Cortex of kidney (tissue), 1 donor: ENCODE data around the gene MGARP.
"Not testable (repeated sequence)": the region's sequence is repeated elsewhere in the genome, so short reads cannot be mapped to it uniquely, and the experiment has no call there.

ENCODE experiments used
- DNase-seq: peaks from one replicate; lab custom pipeline; 2025; lab: John Stamatoyannopoulos, UW

MGARP gene

DNA sequence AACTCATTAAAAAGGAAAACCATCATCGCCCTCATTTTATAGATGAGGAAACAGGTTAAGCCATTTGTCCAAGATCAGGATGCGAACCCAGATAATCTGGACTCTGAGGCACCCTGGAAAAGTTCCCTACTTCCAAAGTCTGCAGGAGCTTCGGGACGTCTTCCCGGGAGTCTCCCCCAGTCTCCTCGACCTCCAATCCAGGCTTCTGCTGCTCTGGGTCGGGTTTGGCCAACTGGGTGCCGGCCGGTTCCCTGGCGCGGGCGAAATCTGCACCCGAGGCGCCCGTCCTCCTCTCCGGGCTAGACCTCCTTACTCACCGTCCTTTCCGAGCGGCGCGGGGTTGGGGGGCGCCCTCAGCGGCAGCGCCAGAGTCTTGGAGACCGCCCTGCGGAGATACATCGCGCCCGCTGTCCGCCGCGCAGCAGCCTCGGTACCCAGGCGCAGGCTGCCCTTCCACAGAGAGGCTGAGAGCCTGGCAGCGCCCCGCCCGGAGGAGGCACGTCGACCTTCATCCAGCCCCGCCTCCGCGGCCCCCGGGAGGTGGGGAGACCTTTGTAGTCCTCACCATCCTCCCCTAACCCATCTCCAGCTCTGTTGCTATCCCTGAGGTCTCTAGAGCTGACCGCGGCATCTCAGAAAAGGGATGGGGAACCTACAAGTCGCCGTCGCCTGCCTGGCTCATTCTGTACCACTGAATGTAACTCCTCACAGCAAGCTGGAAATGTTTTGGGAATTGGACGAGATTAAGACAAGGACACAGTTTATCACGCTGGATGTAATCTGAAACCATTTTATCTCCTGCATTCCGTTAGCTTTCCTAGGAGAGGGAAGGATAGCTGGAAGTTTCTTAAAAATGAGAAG is at the start of gene MGARP:
MGARP (minus strand) TSS at position 466 of the 861 bp plus-strand sequence; CDS start at position 399, 67 bp downstream.
- no peak for DNase-seq

DNA sequence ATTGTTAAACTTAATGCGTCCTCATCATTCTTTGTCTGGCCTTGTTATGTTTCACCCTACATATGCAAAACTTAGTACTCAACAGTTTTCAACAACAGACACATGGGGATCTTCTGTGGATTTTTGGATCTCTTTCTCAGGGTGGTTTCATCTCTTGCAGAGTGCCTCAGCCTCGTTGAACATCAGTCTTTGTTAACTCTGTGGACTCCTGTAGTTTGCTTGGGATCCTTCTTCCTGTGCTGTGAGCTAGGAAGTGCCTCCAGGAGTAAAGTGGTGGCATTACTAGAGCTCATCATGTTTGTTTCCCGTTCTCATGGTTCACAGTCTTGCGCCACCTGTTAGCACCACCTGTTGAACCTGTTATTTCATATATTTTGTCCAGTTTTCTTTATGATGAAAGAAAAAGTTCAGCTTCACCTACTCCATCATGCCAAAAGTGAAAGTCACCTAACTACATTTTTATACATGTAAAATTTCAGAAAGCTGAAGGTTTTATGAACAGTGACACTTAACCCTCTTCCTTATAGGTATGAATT is 49.7 kb upstream of the MGARP start:
- no peak for DNase-seq

DNA sequence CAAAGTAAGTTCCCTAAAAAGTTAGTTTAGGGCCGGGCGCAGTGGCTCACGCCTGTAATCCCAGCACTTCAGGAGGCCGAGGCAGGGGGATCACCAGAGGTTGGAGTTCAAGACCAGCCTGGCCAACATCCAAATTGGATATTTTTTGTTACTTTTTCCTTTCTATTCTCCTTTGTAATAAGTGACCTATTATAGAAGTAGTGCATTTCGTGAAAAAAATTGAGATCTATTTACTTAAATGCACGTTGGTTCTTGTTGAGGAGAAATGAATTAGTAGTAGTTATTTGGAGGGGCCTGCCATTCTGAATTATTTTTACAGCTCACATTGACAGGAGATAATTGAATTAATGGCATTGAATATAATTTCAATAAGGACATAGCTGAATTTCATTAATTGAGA is 44.6 kb upstream of the MGARP start:
- DNase-seq = no peak

DNA sequence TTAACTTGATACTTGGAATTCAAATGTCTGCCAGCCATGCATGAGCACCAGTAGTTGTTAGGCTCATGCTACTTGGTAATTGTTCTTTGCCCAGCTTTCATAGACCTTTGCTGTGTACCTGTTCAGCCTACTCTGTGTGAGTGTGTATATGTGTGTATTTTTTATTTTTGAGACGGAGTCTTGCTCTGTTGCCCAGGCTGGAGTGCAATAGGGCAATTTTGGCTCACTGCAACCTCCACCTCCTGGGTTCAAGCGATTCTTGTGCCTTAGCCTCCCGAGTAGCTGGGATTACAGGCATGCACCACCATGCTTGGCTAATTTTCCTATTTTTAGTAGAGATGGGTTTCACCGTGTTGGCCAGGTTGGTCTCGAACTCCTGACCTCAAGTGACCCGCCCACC is 42.5 kb upstream of the MGARP start:
- not testable (repeated sequence) for DNase-seq

DNA sequence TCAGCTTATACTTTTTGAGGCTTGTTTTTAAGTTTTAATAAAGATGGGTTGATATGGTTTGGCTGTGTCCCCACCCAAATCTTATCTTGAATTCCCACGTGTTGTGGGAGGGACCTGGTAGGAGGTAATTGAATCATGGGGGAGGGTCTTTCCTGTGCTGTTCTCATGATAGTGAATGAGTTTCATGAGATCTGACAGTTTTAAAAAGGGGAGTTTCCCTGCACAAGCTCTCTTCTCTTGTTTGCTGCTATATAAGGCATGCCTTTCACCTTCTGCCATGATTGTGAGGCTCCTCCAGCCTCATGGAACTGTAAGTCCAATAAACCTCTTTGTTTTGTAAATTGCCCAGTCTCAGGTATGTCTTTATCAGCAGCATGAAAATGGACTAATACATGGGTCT is 42.0 kb upstream of the MGARP start:
- DNase-seq = not testable (repeated sequence)

DNA sequence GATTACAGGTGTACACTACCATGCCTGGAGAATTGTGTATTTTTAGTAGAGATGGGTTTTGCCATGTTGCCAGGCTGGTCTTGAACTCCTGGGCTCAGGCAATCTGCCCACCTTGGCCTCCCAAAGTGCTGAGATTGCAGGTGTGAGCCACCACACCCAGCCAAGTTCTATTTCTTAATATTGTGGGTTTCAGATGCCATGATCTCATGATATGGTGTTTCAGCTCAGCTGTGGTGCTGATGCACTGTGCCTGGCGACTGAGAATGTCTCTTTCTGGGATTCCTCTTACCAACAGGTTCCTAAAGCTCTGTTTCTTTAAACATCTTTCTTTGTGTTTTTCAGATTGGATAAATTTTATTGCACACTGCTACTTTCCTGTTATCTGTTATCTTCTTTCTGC is 39.5 kb upstream of the MGARP start:
- no peak for DNase-seq

DNA sequence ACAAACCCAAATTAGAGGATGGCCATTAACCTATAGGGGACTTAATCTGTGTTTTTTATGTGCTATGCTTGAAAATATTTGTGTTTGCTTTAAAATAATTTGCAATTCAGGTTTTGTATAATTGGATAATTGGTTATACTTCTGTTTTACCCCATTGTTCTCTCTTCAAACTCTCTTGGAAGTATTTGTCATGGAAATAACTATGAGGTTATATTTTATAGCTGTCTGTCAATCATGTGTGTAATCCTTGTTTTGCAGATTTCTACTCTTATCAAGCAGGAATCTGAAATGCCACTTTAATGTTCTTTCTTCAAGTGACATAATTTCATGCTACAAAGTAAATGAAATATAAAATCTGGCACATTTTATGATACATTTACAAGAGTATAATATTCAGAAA is 37.6 kb upstream of the MGARP start:
- DNase-seq = no peak

DNA sequence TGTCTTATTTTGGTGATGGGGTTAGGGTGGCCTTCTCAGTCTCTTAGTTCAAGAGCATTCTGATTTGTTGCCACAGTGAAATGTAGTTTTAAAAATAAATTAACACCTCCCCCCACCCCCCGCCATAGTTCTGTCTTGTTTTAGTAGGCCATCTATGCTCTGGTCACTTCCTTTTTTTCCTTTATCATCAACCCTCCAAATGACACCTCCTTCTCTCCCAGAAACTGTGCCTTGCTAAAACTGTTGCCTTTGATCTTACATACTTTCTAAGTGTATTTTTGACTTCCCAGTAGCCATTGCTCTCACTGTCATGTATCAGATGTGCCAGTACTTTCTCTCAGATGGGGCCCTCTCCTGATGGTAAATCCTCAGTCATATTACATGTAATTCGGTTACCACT is 36.7 kb upstream of the MGARP start:
- no peak for DNase-seq

DNA sequence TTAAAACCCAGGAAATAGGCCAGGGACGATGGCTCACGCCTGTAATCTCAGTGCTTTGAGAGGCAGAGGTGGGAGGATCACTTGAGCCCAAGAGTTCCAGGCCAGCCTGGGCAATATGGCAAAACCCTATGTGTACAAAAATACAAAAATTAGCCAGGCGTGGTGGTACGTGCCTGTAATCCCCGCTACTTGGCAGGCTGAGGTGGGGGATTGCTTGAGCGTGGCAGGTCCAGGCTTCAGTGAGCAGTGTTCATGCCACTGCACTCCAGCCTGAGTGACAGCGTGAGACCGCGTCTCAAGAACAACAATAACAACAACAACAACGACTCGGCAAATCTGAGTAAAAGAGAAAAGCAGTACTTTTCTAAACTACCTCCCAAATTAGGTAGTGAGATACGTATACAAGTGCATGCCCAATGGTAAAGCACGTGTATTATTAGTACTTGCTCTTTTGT is 35.2 kb upstream of the MGARP start:
- no peak for DNase-seq

DNA sequence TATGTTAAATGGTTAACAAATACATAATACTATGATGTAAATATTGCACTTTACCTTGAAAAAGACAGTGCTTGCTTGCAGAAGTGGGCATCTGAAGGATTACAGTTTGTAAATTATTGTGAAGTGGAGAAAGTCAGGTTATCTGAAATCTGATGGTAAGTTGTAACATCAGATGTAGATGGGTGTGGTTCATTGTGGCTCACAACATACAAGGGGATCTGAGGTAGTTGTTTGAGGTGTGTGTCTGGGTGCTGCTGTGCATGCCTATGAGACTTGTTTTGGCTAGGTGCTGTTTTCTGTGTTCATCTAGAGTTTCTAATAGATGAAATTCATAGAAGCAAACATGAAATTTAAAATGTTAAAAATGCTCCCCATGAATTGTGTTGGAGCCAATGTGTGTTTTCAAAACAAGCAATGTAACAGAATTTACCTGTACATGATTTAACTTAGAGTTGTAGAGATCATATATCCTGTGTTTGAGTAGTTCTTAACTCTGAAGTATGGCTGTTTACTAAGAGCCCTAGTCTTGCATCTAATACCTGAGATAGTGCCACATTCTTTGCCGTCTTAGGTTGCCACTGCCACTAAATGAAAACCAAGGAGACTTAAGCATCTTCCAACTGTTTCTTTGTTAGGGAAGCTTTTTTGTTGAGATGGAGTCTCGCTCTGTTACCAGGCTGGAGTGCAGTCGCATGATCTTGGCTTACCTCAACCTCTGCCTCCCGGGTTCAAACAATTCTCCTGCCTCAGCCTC is 34.2 kb upstream of the MGARP start:
- no peak for DNase-seq

DNA sequence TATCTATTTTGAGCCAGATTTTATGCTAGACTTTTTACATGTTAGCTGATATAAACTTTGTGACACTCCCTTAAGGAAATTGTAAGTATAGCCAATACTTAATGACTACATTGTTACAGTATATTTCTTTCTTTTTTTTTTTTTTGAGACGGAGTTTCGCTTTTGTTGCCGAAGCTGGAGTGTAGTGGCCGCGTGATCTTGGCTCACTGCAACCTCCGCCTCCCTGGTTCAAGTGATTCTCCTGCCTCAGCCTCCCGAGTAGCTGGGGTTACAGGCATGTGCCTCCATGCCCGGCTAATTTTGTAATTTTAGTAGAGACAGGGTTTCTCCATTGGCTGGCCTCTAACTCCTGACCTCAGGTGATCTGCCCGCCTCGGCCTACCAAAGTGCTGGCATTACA is 33.4 kb upstream of the MGARP start:
- DNase-seq = not testable (repeated sequence)

DNA sequence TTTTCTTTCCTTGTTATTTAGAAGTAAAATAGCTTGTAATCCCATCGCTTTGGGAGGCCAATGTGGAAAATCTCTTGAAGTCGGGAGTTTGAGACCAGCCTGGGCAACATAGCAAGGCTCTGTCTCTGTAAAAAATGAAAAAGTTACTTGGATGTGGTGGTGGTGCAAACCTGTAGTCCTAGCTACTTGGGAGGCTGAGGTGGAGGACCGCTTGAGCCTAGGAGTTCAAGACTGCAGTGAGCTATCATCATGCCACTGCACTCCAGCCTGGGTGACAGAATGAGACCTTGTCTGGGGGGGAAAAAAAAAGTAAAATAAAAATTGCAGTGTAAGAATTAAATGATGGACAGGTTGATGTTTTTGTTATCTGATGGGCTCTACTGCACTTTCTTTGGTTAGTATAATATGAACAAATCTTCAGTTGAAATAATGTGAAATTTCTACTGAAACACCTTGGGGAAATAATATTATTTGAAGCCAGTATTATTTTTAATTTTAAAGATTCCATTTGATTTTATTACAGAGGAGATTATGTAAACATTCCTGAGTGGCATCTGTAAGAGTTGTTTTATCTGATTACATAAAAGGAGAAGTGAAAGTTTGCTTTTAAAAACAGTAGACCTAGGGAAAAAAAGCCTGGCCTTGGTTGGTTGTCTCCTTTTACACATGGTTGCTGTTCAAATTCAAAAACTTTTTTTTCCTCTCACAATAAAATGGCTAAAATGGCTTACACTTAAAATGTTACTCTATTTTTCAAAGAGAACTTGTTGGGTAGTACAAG is 32.7 kb upstream of the MGARP start:
- DNase-seq = no peak

DNA sequence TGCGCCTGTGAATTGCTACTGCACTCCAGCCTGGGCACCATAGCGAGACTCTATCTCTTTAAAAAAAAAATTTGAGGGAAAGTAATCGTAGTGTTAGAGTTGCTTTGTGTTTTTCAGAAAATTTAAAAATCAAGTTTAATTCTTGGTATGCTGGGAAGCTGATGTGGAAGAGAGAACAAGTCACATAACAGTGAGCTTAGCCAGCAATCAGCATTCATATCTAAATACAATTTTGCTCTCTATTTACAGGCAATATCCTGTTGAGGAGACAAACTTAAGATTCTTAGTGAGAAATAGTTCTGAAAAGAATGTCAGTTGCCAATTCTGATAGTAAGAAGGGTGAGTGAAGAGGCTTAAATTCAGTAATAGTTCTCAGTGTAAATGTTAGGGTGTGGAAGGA is 31.9 kb upstream of the MGARP start:
- DNase-seq = no peak

DNA sequence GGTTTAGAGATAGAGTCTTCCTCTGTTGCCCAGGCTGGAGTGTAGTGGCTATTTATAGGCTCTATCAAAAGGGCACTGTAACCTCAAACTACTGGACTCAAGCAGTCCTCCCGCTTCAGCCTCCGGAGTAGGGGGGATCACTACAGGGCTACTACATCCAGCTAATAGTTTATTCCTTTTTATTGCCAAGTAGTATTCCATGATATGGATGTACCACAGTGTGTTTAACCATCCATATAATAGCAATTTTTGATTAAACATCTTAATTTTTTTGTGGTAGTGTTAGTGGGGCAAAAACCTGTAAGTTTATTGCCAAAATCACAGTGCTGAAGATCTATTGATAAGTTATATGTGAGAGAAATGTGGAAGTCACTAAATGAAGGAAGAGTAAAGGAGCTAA is 24.9 kb upstream of the MGARP start:
- DNase-seq = no peak

DNA sequence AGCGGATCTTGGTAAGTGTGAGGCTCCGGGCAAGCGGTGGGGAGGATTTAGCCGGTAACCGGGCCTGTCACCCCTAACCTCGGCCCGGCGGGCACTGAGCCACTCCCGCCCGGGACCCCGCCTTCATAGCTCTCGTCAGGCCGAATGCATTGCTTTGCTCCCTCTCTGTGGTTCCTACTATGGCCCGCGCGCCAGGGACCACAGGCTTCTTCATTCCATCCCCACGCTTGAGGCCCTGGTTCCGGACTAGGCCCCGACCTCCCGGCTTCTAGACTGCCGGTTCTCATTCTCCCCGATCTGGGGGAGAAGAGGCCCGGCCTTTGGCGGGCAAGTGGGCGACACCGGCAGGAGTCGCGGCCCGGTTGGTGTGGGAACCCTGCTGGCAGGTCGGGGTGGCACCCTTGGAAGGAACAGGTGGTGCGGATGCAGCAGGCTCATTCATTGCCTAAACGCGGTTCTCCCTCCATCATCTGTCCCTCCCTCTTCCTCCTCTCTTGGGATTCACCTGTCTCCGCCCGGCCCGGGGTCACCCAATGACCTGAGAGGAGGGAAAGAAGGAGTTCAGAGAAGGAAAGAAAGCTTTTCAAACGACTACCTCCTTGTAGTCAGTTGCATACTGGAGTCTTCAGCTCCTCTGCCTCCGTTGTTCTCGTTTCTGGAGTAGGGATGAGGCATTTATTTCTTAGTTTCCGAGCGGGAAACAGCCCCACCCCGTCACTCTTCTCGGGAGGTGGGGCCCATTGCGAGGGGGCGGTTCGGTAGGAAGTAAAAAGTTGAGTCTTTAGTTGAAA is 22.0 kb upstream of the MGARP start, which contains the start of gene NDUFC1:
NDUFC1 (minus strand) TSS at position 657 of the 791 bp plus-strand sequence. CDS start 6,679 bp downstream, outside the sequence.
- DNase-seq = no peak

DNA sequence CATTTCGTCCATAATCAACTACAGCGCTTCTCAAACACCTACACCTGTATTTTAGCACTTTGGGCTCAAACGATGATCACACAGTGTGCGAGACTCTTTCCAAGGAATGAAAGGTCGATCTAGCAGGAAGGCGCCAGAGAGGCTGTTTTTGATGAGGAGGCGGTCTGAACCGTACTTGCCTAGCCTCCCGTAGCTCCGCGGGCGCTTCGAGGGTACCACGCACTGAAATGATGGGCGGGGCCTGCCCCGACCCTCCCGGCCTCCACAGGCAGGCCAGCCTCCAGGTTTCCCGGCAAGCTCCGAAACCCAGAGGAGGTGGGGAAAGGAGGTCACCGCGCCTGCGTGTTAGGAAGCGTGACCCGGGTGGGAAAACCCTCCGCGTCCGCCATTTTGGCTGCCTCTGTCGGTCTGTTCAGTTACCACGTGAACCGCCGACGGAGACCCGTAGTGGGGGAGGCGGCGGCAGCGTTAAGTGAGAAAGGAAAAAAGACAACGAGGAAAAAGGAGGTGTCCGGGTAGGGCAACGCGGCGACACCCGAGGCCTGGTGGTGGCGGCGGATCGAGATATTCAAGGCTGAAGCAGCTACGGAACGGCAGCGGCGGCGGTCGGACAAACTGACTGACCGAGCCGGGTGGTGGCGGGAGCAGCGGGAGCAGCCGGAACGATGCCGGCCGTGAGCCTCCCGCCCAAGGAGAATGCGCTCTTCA is 21.2 kb upstream of the MGARP start, which contains the start of gene NAA15:
NAA15 (plus strand) TSS at position 393 of the 708 bp plus-strand sequence; CDS start at position 666, 273 bp downstream.
- DNase-seq = peak; percentile 97

DNA sequence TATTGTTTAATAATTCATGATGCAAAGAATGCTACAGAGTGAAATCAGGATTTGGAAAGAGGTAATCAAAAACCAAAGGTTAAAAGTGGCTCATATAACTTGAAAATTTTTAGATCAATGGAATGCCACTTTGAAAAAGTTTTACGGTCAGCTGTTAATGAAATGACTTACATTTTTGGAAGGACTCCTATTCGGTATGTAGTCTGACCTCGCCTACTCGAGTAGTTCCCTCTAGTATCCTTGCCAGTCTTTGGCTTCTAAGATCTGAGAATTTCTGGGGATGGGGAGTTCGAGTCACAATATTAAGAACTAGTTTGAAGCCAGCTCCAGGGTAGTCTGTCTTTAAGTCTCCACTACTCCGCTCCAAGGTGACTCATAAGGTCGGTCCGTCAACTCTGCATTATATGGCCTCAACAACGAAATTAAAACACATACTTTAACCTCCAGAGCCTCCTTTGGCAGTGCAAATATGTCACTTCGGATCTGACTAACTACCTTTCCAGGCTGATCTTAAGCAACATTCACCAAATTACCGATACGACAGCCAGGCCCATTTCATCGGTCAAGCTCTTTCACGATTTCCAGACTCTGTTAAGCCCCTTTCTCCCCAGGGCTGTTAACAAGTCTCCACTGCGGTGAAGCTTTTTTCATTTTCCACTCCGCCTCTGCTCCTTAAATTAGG is 20.5 kb upstream of the MGARP start:
- DNase-seq = no peak

DNA sequence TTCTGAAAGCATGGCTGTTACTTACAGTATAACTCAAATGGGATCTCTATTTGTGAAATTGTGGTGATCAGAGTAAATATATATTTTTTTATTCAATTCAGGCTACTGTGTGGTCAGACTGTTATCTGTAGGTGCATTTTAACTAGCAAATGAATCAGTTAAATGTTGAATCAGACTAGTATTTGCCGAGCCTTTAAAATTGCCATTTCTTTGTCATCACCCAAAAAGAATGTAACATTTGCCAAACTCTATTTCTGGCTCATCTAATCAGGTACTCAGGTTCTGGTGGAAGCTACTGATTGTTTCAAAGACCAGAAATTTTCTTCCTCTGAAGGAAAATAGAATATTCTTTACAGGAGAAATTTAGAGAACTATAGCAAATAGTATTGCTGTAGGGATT is 19.5 kb upstream of the MGARP start:
- no peak for DNase-seq

DNA sequence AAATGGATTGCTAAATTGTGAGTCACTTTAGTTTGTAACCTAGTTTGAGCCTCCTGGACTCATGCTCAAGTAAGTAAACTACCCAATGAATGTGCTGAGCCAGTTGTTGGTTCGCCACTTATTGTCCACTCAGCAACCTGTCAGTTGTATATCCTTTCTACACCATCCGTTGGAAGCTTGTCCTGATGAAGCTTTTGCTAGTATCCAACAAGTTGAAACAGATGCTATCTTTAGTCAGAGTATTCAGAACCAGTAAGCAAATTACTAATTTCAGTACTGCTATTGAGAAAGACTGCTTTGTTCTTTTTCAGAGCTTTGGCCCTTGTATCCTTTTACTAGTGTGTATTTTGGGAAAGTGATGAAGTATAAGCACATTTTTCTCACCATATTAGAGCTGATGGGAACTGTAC is 17.0 kb upstream of the MGARP start:
- no peak for DNase-seq

DNA sequence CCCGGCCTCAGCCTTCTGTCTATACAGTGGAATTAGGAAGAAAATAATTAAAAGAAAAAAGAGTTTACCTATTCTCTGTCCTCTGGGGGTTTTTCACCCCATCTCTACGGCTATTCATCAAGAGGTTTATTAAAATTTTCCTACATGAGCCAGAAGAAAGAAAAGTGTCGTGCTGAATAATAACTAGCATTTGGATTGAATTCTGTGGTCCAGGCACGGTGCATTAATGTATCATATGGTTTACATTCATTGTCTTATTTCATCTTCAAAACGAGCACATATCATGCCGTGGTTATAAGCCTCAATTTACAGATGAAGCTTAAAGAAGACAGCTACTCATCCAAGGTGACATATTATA is 15.9 kb upstream of the MGARP start:
- no peak for DNase-seq
